T-helper 17 cell (primary cell): ENCODE measurements around the gene ZNF286A. TPM values are rescaled to one million over a fixed set of nuclear protein-coding genes. Genes with fewer than 3 reads are reported as not detected.
"Not testable (repeated sequence)": the region's sequence is repeated elsewhere in the genome, so short reads cannot be mapped to it uniquely, and the experiment has no call there.

Experiments
- ATAC-seq: fragments of 150-1000 bp; cut with Tn5 transposase; 2 replicates; pipeline ENCODE4 v1.10.0; 2021; ENCODE audit warnings: mild to moderate bottlenecking, moderate library complexity
- DNase-seq, 3 donors: peaks; one replicate each; pipeline versions ENCODE4 v3.0.0 to v3.0.0-alpha.2; 2020 to 2021
- H3K9me3 ChIP-seq: one replicate; pipeline ENCODE4 v1.7.0; 2013; ENCODE audit warnings: low read length, mild to moderate bottlenecking; ENCODE audit not compliant: control insufficient read depth, poor library complexity, severe bottlenecking
- H3K27ac Mint-ChIP-seq: one replicate; pipeline ENCODE4 v1.8.0; 2022; ENCODE audit warnings: mild to moderate bottlenecking, moderate library complexity, mixed read lengths
- H3K27me3 Mint-ChIP-seq: one replicate; pipeline ENCODE4 v1.8.0; 2022; ENCODE audit warnings: mixed read lengths
- H3K36me3 Mint-ChIP-seq: one replicate; pipeline ENCODE4 v1.8.0; 2022; ENCODE audit warnings: low read depth, mixed read lengths
- H3K4me1 Mint-ChIP-seq: one replicate; pipeline ENCODE4 v1.8.0; 2022; ENCODE audit warnings: mild to moderate bottlenecking, mixed read lengths
- H3K4me3 Mint-ChIP-seq: one replicate; pipeline ENCODE4 v1.8.0; 2022; ENCODE audit warnings: mild to moderate bottlenecking, moderate library complexity, mixed read lengths
- total RNA-seq, 4 donors: library from RNA in 2 of 4; stranded (reverse) in 2 of 4; gene quantifications; one replicate each; pipeline ENCODE4 v1.2.3 and lab custom pipeline; 2022 to 2026

Gene ZNF286A
- total RNA-seq, 2 donors from 2014 or later = 14.9 to 19.6 TPM

DNA sequence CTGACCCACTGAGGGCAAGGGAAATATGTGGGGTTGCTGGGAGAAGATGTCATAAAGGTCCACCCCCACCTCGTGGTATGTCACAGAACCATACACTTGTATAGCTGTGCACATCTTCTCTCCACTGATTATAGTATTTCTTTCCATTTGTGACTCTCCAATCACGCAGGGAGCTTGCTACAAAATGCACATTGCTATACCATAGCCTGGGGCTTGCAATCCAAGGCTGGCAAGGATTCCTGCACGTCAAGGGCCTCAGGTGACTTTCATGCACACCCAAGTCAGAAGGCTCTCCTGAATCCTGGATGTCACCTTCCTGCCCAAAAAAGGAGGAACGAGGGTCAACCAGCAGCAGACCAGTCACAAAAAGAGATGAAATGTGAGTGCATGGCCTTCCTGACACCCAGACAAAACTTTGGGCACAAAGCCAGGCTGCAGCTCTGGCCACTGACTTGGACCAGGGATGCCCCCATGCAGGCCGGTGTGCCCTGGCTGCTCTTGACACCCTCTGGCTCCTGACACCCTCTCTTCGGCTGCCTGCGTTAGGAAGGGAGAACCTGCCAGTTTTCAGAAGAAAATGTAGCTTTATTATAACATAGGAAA is 44.6 kb downstream of the ZNF286A start:
- no peaks in the 10 kb centered on the region for H3K36me3 Mint-ChIP-seq
- H3K4me3 Mint-ChIP-seq = no peak overlapping the region
- H3K4me1 Mint-ChIP-seq = peaks cover 5% of the 10 kb centered on the region
- no peaks in the 10 kb centered on the region for H3K9me3 ChIP-seq
- H3K27me3 Mint-ChIP-seq = peaks cover 17% of the 10 kb centered on the region
- no peak for DNase-seq
- H3K27ac Mint-ChIP-seq = no peak overlapping the region
- no peak for ATAC-seq

DNA sequence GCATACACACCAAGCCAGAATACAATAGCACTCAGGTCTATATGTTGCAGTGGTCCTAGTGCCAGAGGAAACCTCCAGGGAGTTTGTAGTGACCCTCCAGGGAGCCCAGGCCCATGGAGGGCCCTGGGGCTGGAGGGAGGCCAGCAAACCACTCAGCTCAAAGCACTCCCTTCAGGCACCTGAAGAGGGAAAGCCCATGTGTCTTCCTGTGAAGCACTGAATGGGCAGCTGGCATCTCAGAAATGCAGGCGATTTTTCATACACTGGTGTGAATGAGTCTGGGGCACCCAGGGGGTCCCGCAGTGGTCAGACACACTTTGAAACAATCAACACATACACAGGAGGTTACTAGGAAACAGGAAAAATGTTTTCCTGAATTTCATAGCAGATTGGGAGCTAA is 45.3 kb downstream of the ZNF286A start:
- Mint-ChIP-seq H3K4me1 (peaks cover 2% of the 10 kb centered on the region), H3K27ac (no peak overlapping the region), H3K36me3 (no peaks in the 10 kb centered on the region), H3K27me3 (peaks cover 10% of the 10 kb centered on the region), H3K4me3 (no peak overlapping the region)
- H3K9me3 ChIP-seq = no peaks in the 10 kb centered on the region
- DNase-seq (no peak), ATAC-seq (no peak)

DNA sequence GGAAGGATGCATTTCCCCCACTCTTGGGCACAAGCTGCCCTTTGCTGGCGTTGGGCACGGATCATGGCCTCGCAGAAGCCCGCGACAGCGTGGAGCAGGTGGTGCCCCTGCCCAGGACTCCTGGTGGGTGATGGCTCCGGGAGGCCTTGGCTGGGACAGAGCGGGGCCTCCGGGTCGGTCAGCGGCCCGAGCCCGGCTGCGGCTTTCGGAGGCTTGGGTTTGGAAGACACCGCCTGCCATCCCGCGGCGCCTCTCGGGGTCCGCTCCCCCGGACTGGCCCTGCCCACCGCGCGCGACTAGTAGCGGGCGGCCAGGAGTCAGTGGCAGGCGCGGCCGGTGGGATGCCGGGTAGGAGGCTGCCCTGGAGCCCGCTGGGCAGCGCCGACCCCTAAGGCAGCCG is 49.9 kb downstream of the ZNF286A start:
- ATAC-seq, H3K9me3 ChIP-seq, H3K36me3 Mint-ChIP-seq, DNase-seq, H3K4me3 Mint-ChIP-seq, H3K4me1 Mint-ChIP-seq, H3K27me3 Mint-ChIP-seq, H3K27ac Mint-ChIP-seq: not testable (repeated sequence)

- H3K4me3 Mint-ChIP-seq, H3K27me3 Mint-ChIP-seq, H3K9me3 ChIP-seq, H3K27ac Mint-ChIP-seq, ATAC-seq, H3K4me1 Mint-ChIP-seq, H3K36me3 Mint-ChIP-seq, DNase-seq: not testable (repeated sequence)
These were observed 69.4 kb downstream of the ZNF286A start for GRCh38 chr17:15768865-15769533.

Other genes starting within 250 kb of the ZNF286A start
- gene CDRT4, start 232.1 kb upstream of the ZNF286A start, total RNA-seq = 1 to 10 TPM; 5.0 to 8.3 TPM
- 10 to 100 TPM; 18.2 to 21.8 TPM for gene TVP23C, start 136.3 kb upstream of the ZNF286A start, total RNA-seq
- gene FBXW10B, start 80.0 kb upstream of the ZNF286A start, total RNA-seq = under 1 TPM in 1 of 2 donors, not detected in 1; 0.78 TPM
- gene TRIM16, start 15.4 kb upstream of the ZNF286A start, total RNA-seq = 1 to 10 TPM; 5.2 to 7.8 TPM
- not detected for gene TBC1D26, start 32.5 kb downstream of the ZNF286A start, total RNA-seq
- gene ADORA2B, start 245.4 kb downstream of the ZNF286A start, total RNA-seq = under 1 TPM in 1 of 2 donors, not detected in 1; 0.76 TPM